ENCODE results near the gene THEM4.

GRCh38 chr1:151827853-151828252 is 81.5 kb downstream of the THEM4 start:
- no peak for TF ChIP-seq POLR2AphosphoS5 (IDR thresholded peaks at IDR 0.05)
- TF ChIP-seq CTCF (IDR thresholded peaks at IDR 0.05): no peak
- TF ChIP-seq POLR2A (IDR thresholded peaks at IDR 0.05): no peak
